Subcutaneous adipose tissue (tissue), 4 donors: ENCODE results near the gene UBE2N. TPM values are rescaled to one million over a fixed set of nuclear protein-coding genes. Genes with fewer than 3 reads are reported as not detected.

Experiments
- CTCF ChIP-seq: fragments of 450-650 bp; IDR thresholded peaks from one replicate; pipeline ENCODE4 v1.5.1; 2016; ENCODE audit warnings: low read depth, mild to moderate bottlenecking, control low read depth, antibody characterized with exemption, moderate library complexity
- total RNA-seq, 4 donors: library from RNA; depleted of rRNA; stranded (reverse); fragments of >200 nt; gene quantifications; one replicate each; pipeline ENCODE4 v1.1.0, GENCODE V29; 2016

The UBE2N gene
- total RNA-seq, 4 donors from 2014 or later = 20.7 to 65.9 (median 22.4) TPM

GRCh38 chr12:93377252-93378195 lies 64.2 kb downstream of the UBE2N start, which contains the start of gene NUDT4:
Gene NUDT4 (plus strand): TSS chr12:93377925. CDS start chr12:93378323, 398 bp downstream.
- TF ChIP-seq CTCF = no peak

- no peak for TF ChIP-seq CTCF
Measured at GRCh38 chr12:93376436-93377251, 65.1 kb downstream of the UBE2N start.

GRCh38 chr12:93375906-93376305 lies 65.8 kb downstream of the UBE2N start:
- no peak for TF ChIP-seq CTCF

GRCh38 chr12:93373961-93374656 lies 67.6 kb downstream of the UBE2N start:
- no peak for TF ChIP-seq CTCF

- TF ChIP-seq CTCF = no peak
Measured at GRCh38 chr12:93370947-93371346, 70.8 kb downstream of the UBE2N start.

- no peak for TF ChIP-seq CTCF
Measured at GRCh38 chr12:93369505-93369904, 72.2 kb downstream of the UBE2N start.
